GM12878 (cell line): ENCODE results near the gene LIM2. TPM values are rescaled to one million over a fixed set of nuclear protein-coding genes. Genes with fewer than 3 reads are reported as not detected.

Experiments used
- ATAC-seq: fragments of 200-7000 bp; cut with Tn5 transposase; 3 replicates; pipeline ENCODE4 v1.9.1; 2020; ENCODE audit warnings: mild to moderate bottlenecking, moderate library complexity
- BruUV-seq: library from RNA; stranded (reverse); fragments of 400-500 nt; replicated peaks from 2 replicates; lab custom pipeline; 2021; lab: Mats Ljungman, UMichigan
- CTCF ChIA-PET: fragments of 300-600 bp; sonication (Branson Sonifier 250); formaldehyde crosslinking; extraction: SDS; loops from one replicate; lab custom pipeline; 2021; ENCODE audit warnings: inconsistent platforms; lab: Yijun Ruan, JAX
- POLR2A ChIA-PET: fragments of 350-600 bp; formaldehyde crosslinking; extraction: SDS; loops from one replicate; lab custom pipeline; 2021; ENCODE audit warnings: inconsistent platforms; lab: Charles Lee
- RAD21 ChIA-PET: fragments of 300-600 bp; sonication (Branson Sonifier 250); formaldehyde crosslinking; loops from one replicate; lab custom pipeline; 2023; ENCODE audit warnings: antibody characterized with exemption; ENCODE audit not compliant: unreplicated experiment; lab: Charles Lee
- SMC1A ChIA-PET: fragments of 300-600 bp; sonication (Branson Sonifier 250); formaldehyde crosslinking; loops from one replicate; lab custom pipeline; 2023; ENCODE audit not compliant: unreplicated experiment, uncharacterized antibody; lab: Charles Lee
- DNase-seq: peaks from one replicate; pipeline ENCODE4 v3.0.0-alpha.2; 2011; ENCODE audit warnings: low read depth, low spot score
- FAIRE-seq: peaks from 3 replicates; lab custom pipeline; 2011; peaks lifted over from hg19 to GRCh38; lab: Jason Lieb, UNC
- H2AFZ ChIP-seq: 2 replicates; pipeline ENCODE4 v1.6.0; 2011; ENCODE audit warnings: low read depth, low read length, control low read depth; ENCODE audit not compliant: control insufficient read depth
- H3K27ac ChIP-seq: 2 replicates; pipeline ENCODE4 v1.5.1; 2011; ENCODE audit warnings: control low read depth; ENCODE audit not compliant: control insufficient read depth, insufficient read depth
- H3K27me3 ChIP-seq, 2 experiments: replicated peaks in 1 of 2; 2 replicates each; pipeline versions ENCODE4 v1.6.0 to v1.6.1; 2011; ENCODE audit warnings: low read length in 1 of 2; ENCODE audit not compliant: control insufficient read depth in 2 of 2, insufficient read depth in 2 of 2
- H3K36me3 ChIP-seq, 2 experiments: 2 replicates each; pipeline ENCODE4 v1.5.1; 2011; ENCODE audit warnings: low read length in 1 of 2; ENCODE audit not compliant: control insufficient read depth in 2 of 2, insufficient read depth in 2 of 2
- H3K4me1 ChIP-seq: 2 replicates; pipeline ENCODE4 v1.6.1; 2011; ENCODE audit warnings: mild to moderate bottlenecking, low read length, moderate library complexity, mixed read lengths; ENCODE audit not compliant: control insufficient read depth, insufficient read depth
- H3K4me2 ChIP-seq: 2 replicates; pipeline ENCODE4 v1.6.0; 2011; ENCODE audit warnings: control low read depth; ENCODE audit not compliant: control insufficient read depth, insufficient read depth
- H3K4me3 ChIP-seq: fragments of 200-600 bp; sonication (generic); 2 replicates; pipeline ENCODE4 v1.5.1; 2016
- H3K79me2 ChIP-seq: 2 replicates; pipeline ENCODE4 v1.6.0; 2011; ENCODE audit warnings: low read length; ENCODE audit not compliant: control insufficient read depth, insufficient read depth
- H3K9ac ChIP-seq: 2 replicates; pipeline ENCODE4 v1.8.0; 2011; ENCODE audit warnings: low read length, control low read depth, mixed read lengths; ENCODE audit not compliant: control insufficient read depth, insufficient read depth
- H3K9me3 ChIP-seq: replicated peaks from 3 replicates; pipeline ENCODE4 v1.5.1; 2011; ENCODE audit warnings: mild to moderate bottlenecking, low read length; ENCODE audit not compliant: control insufficient read depth, insufficient read depth
- H4K20me1 ChIP-seq: 2 replicates; pipeline ENCODE4 v1.6.0; 2011; ENCODE audit not compliant: control insufficient read depth, insufficient read depth
- CTCF ChIP-seq, 3 experiments: IDR thresholded peaks in 2 of 3; conservative IDR thresholded peaks in 1 of 3; 2 replicates each; pipeline ENCODE4 v1.5.1; 2011; ENCODE audit warnings: low read depth in 3 of 3, low read length in 3 of 3, mild to moderate bottlenecking in 3 of 3, control low read depth in 2 of 3, moderate library complexity in 2 of 3, inconsistent platforms in 1 of 3, mixed read lengths in 1 of 3; ENCODE audit not compliant: control insufficient read depth in 2 of 3, insufficient read depth in 1 of 3; ENCODE audit errors: extremely low read depth in 1 of 3
- HDAC2 ChIP-seq: fragments of 200-600 bp; sonication (generic); IDR thresholded peaks from 2 replicates; pipeline ENCODE4 v1.6.1; 2017
- MEF2B ChIP-seq: fragments of 450-650 bp; IDR thresholded peaks from 2 replicates; pipeline ENCODE4 v1.6.1; 2018; ENCODE audit warnings: mild to moderate bottlenecking, moderate library complexity; ENCODE audit not compliant: partially characterized antibody, poor library complexity, severe bottlenecking
- MLLT1 ChIP-seq: fragments of 450-650 bp; IDR thresholded peaks from 2 replicates; pipeline ENCODE4 v1.6.1; 2016; ENCODE audit warnings: mild to moderate bottlenecking
- NR2C1 ChIP-seq: fragments of 450-650 bp; IDR thresholded peaks from 2 replicates; pipeline ENCODE4 v1.6.1; 2017; ENCODE audit warnings: antibody characterized with exemption, mild to moderate bottlenecking, moderate library complexity
- POU2F2 ChIP-seq: IDR thresholded peaks from 3 replicates; pipeline ENCODE4 v1.6.1; 2011; ENCODE audit warnings: low read depth, mild to moderate bottlenecking, low read length, borderline replicate concordance
- SIN3A ChIP-seq: IDR thresholded peaks from 2 replicates; pipeline ENCODE4 v1.6.1; 2012; ENCODE audit warnings: low read depth, low read length, improper control_type of control experiment
- SMAD1 ChIP-seq: fragments of 450-650 bp; IDR thresholded peaks from 2 replicates; pipeline ENCODE4 v1.6.1; 2018; ENCODE audit warnings: mild to moderate bottlenecking, low read depth; ENCODE audit not compliant: partially characterized antibody
- SREBF2 ChIP-seq: IDR thresholded peaks from 2 replicates; pipeline ENCODE4 v1.6.1; 2012; ENCODE audit warnings: mild to moderate bottlenecking, low read length
- SUPT20H ChIP-seq: IDR thresholded peaks from 2 replicates; pipeline ENCODE4 v1.6.1; 2011; ENCODE audit warnings: low read depth, mild to moderate bottlenecking, low read length, moderate library complexity, borderline replicate concordance; ENCODE audit not compliant: control insufficient read depth
- ZBED1 ChIP-seq: IDR thresholded peaks from 2 replicates; pipeline ENCODE4 v1.6.1; 2016; ENCODE audit warnings: borderline replicate concordance
- WGBS: methylation state at CpG from one replicate; pipeline ENCODE4 v1.1.6; 2016; ENCODE audit warnings: low lambda C conversion rate; ENCODE audit not compliant: insufficient replicate concordance, insufficient coverage; ENCODE audit errors: missing lambda C conversion rate; 5-methylcytosine and 5-hydroxymethylcytosine counted together
- in situ Hi-C: fragments of 300-500 bp; cut with MboI; formaldehyde crosslinking; loops from 9 replicates; pipeline ENCODE4 v1.14.3; 2018; ENCODE audit warnings: mixed read lengths
- intact Hi-C: fragments of 100-400 bp; cut with micrococcal nuclease; formaldehyde crosslinking; loops from one replicate; pipeline ENCODE4 v1.14.2; 2022; ENCODE audit not compliant: unreplicated experiment
- polyA plus RNA-seq, 11 experiments: library from polyadenylated mRNA; depleted of rRNA in 4 of 11; unstranded in 6 of 11; stranded (reverse) in 5 of 11; fragments of >200 nt; fragmentation: Nextera tagmentation in 4 of 11; fragmentation: Illumina TruSeq in 1 of 11; extraction: Ambion mirVana in 4 of 11; extraction: Trizol in 1 of 11; gene quantifications; 1 replicate in 1 of 11; 2 replicates in 10 of 11; pipeline versions ENCODE4 v1.2.1 to v1.2.3, GENCODE V29; 2011 to 2016; ENCODE audit warnings: inconsistent platforms in 2 of 11, missing spikeins in 2 of 11, low read depth in 1 of 11
- total RNA-seq, 4 experiments: library from RNA; depleted of rRNA in 3 of 4; stranded (reverse); fragments of >200 nt in 3 of 4; fragmentation: Illumina TruSeq in 1 of 4; extraction: Trizol in 1 of 4; gene quantifications; 2 replicates each; pipeline versions ENCODE4 v1.2.1 to v1.2.3, GENCODE V29; 2013 to 2021

Gene LIM2
- total and polyA plus RNA-seq, 10 of the 15 experiments (the other 5 are each of a cell fraction or from before 2014, with no cell fraction given) = not detected

GRCh38 chr19:51365211-51365964, 22.4 kb downstream of the LIM2 start:
- in situ Hi-C loops (loop anchor here (10.0 to 25.0 kb wide), 2 partner anchors 551 to 1028 kb away; partner anchors contain the start of gene KCNC3), intact Hi-C loops (no loop called here)
- Histone ChIP-seq H3K9me3 (no peaks in the 10 kb centered on the region), H3K36me3 (no peaks in the 10 kb centered on the region), H3K79me2 (peaks cover 18% of the 10 kb centered on the region), H4K20me1 (no peaks in the 10 kb centered on the region), H3K27ac (peak overlapping the region; percentile 92), H3K9ac (peak overlapping the region; percentile 92), H2AFZ (peak overlapping the region; percentile 76), H3K4me2 (peak overlapping the region; percentile 94), H3K4me1 (peaks cover 9% of the 10 kb centered on the region), H3K27me3 (no peaks in the 10 kb centered on the region), H3K4me3 (peak overlapping the region; percentile 85)
- ChIA-PET SMC1A (interaction anchor here (0.9 to 1.4 kb wide), 5 partner anchors 13 to 42 kb away, joined by 3 to 9 read pairs (median 4); no protein-coding TSS in a partner anchor), CTCF (interaction anchor here (0.5 to 1.6 kb wide), 10 partner anchors 9 to 72 kb away, joined by 3 to 15 read pairs (median 5); no protein-coding TSS in a partner anchor), RAD21 (interaction anchor here (0.8 to 2.2 kb wide), 4 partner anchors 12 to 52 kb away, joined by 3 to 23 read pairs (median 4); partner anchors contain the start of gene SIGLEC10), POLR2A (interaction anchor here (0.6 to 2.5 kb wide), 8 partner anchors 9 to 339 kb away, joined by 3 to 26 read pairs (median 3); no protein-coding TSS in a partner anchor)
- TF ChIP-seq SREBF2 = no peak
- TF ChIP-seq SIN3A = no peak
- no peak for TF ChIP-seq NR2C1
- peak in 1 of 3 experiments; percentile 9; a peak in 1 of 6 replicates for TF ChIP-seq CTCF (IDR thresholded peaks at IDR 0.05 in 2 of 3, conservative IDR thresholded peaks at IDR 0.05 in 1 of 3; ENCODE audit: control insufficient read depth in 2 of 3, extremely low read depth in 1 of 3, insufficient read depth in 1 of 3, low read depth in 3 of 3, low read length in 3 of 3)
- TF ChIP-seq HDAC2 = no peak
- TF ChIP-seq SMAD1 = no peak
- peak; percentile 23 for TF ChIP-seq MEF2B
- TF ChIP-seq MLLT1 = 0 out of 2 replicates have a peak, but pooled peaks have one; percentile 2
- no peak for TF ChIP-seq ZBED1
- no peak for TF ChIP-seq POU2F2
- no peak for TF ChIP-seq SUPT20H
- no TSS peak for BruUV-seq
- ATAC-seq = peak; percentile 8
- FAIRE-seq = peak; percentile 84
- DNase-seq = no peak
- 44% methylated on average over 10 of the region's 10 CpGs for WGBS
